Motor neuron (in vitro differentiated cells): ENCODE measurements around the gene RTRAF. TPM values are rescaled to one million over a fixed set of nuclear protein-coding genes. Genes with fewer than 3 reads are reported as not detected.

Source experiments
- total RNA-seq, 8 experiments: library from RNA; unstranded; fragments of 300-600 nt; gene quantifications; 2 replicates each; pipeline versions ENCODE4 v1.2.3 to v1.2.4, GENCODE V29; 2022

RTRAF gene
- total RNA-seq, 8 experiments from 2014 or later, result 154 to 268 (median 214) TPM

Other genes starting within 250 kb of the RTRAF start
- gene GNG2, start 128.9 kb upstream of the RTRAF start, total RNA-seq, result 100 to 1,000 TPM in 5 of 8 experiments, under 1 TPM in 3; 0.36 to 184 (median 133) TPM
- gene NID2, start 79.5 kb downstream of the RTRAF start, total RNA-seq, result 10 to 100 TPM in 1 of 8 experiments, 1 to 10 TPM in 5, under 1 TPM in 2; 0.63 to 91.1 (median 1.6) TPM